GM18870 (cell line): ENCODE measurements around the gene EPHA4.

Source experiments
- ATAC-seq: cut with Tn5 transposase; IDR thresholded peaks from one replicate; pipeline ENCODE4 v1.9.1; 2021; ENCODE audit warnings: moderate library complexity; ENCODE audit not compliant: unreplicated experiment

EPHA4 gene

GRCh38 chr2:221478485-221478863 lies 93.6 kb downstream of the EPHA4 start:
- ATAC-seq: no peak

- no peak for ATAC-seq
Observed at GRCh38 chr2:221477714-221478484, 94.2 kb downstream of the EPHA4 start.

DNA sequence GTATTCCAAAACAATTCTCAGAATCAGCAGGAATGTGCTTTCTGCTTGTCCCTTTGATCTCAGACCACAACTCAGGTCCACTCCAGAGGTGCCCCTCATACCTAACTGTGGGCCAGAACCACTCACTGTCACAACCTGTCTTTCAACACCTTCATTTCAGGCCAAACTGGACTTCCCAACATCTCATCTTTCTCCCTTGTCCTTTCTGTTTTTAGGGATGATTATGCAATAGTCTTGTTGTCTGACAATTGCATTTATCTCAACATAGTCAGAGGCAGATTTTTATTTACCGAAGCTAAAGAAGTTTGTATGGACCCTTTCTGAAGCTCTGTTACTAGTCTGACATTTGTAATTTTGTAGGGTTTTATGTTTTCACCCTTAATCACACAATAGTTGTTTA lies 95.9 kb downstream of the EPHA4 start:
- ATAC-seq: no peak

- no peak for ATAC-seq
Observed at GRCh38 chr2:221473451-221473850, 98.7 kb downstream of the EPHA4 start.

- no peak for ATAC-seq
Observed at GRCh38 chr2:221468317-221468716, 103.8 kb downstream of the EPHA4 start.

DNA sequence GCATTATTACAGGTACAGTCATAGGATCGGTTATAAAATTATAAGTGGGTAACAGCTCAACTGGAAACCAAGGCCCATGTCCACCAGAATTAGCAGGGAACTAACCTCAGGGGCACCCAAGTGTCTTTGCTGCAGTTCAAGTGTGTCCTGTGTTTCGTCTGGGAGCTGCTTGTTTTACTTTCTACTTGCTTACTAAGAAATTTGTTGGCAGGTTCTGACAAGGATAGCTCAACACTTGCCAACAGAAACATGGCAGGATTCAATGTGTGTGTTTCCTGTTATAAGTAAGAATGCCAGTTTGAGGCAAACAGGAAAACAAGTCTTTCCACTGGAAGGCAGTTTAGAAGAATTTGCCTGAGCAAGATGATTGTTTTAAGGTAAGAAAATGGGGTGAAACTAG lies 104.5 kb downstream of the EPHA4 start:
- no peak for ATAC-seq

DNA sequence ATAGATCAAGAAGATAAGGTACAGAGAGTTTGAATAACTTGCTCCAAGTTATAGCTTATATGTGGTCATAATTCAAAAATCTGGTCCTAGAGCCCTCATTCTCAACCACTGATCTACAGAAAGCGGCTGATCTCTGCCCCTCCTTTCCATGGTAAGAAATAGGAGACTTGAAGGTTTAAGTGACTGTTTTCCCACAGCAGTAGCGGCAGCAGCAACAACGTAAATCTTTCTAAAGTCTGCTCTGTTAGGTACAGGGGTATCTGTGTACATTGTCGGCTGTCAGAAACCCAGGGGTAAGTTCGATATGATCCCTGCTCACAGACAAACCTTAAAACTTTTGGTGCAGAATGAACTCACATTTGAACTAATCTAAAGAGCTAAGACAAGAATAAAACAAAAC lies 105.4 kb downstream of the EPHA4 start:
- no peak for ATAC-seq

DNA sequence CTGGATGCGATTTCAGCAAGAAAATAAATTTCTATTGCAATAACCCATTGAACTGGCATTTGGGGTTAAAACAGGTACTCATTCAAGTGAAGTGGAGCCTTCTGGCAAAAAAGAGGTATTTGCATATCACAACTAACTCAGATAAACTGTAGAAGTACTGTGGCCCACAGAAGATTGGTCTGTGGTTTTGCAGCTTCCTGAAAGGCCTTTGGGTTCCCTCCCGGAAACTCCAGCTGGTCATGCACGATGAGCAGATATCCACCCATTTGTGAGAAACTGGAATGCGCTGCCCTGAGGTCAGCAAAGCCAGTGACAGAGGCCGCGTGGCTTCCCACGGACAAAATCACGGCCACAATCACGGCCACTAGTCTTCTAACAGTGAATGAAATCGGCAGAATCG lies 106.3 kb downstream of the EPHA4 start:
- peak; percentile 63 for ATAC-seq

- no peak for ATAC-seq
Observed at GRCh38 chr2:221464971-221465370, 107.1 kb downstream of the EPHA4 start.

DNA sequence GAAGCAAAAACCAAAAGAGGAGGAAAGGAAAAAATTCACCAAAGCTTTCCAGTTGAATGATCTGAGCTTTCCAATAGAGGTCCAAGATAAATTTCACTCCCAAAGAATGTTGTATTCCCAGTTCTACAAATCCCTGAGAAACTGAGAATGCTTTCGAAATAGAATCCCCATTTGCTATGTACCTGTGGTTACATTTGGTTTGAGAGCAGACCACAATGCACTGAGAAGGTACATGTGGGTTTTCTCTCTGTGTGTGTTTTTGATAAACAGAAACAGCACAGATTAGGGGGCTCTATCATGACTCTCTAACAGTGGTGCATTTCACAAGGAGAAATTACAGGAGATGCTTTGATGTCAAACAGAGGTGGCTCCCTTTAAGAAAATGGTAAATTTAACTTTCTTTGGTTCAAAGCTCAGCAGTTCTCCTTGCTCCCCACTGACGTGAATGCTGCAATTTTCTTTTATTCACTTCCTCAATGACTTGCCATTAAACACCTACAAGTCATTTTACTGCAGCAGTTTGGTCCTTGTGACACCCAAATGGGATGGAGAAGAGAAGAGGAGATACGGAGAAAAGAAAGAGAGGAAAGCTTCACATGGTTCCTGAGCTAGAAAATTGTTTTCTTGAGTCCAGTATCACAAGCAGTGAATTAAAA lies 108.7 kb downstream of the EPHA4 start:
- ATAC-seq: no peak

DNA sequence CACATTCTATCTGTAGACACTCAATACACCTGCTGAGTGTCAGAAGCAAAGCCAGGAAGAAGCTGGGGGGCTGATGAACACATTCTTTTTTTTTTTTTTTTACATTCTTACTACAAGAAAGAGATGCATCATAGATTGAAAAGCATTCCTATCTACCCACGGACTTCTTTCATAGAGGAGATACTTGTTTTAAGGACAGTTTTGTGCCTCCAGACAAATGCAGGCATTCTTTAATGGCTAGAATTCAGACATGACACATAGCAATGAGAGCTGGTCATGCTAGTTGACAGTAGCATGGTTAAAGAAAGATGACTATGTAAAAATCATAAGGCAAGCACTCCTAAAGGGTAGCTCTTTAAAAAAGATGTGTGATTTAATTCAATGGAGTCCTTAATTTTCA lies 110.2 kb downstream of the EPHA4 start:
- no peak for ATAC-seq

DNA sequence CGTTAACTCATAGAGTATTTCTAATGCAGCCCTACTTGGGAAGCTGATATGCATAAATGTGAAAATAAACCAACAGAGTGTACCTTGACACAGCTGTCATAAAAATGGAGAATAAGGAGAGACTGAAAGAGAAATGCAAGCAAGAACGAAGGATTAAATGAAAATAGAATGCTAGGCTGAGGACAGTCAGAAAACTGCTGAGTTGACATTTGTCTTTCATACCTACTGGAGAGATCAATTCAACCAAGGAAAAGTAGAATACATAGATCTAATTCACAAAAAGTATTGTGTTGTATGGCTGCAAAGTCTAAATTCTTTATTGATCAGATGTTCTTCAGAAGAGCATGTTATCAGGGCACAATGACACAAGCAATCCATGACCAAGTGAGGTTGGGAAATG lies 112.0 kb downstream of the EPHA4 start:
- ATAC-seq: no peak

GRCh38 chr2:221458578-221458977 lies 113.5 kb downstream of the EPHA4 start:
- ATAC-seq: no peak

DNA sequence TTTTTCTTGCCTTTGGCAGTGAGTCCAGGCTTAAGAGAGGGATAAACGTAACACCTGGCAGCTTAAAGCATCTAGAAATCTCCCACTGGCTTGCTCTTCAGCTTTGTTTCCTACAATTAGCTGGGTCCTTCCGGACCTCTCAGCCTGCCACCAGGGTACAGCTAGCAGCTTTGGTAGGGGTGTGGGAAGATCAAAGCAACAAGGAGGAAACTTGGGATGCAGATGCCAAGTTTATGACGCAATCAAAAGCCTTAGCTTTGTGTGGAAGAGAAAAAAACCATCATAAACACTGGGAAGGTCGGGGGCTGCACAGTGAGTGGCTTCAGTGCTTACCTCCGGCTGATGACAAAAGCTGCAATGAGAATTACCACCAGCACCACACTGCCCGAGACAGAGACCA lies 116.9 kb downstream of the EPHA4 start:
- no peak for ATAC-seq

DNA sequence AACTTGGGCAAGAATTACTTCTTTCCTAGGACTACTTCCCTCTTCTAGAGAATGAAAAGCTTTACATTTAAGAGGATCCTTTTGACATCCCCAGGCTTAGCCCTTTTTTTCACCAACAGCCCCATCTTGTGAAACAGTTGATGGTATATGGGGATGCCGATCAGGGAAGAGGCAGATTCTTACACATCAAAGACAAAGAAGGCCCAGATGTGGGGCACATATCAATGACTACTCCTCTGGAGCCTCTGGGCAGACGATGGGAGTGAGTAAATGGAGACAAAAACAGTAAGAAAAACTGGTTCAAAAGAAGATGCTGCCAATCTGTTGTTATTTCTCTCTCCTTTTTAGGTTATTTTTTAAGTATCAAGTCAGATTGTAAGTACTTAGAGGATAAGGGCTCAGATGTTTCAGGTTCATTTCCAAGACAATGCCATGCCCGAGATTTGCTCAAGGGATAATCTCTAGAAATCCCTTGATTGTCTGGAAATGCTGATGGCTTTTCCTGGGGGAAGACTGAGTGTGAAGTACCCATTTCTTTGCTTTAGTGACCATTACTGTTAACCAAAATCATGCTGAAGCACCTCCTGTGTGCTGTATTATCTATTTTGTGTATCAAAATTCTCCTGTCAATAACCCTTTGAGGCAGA lies 117.5 kb downstream of the EPHA4 start:
- ATAC-seq: no peak

DNA sequence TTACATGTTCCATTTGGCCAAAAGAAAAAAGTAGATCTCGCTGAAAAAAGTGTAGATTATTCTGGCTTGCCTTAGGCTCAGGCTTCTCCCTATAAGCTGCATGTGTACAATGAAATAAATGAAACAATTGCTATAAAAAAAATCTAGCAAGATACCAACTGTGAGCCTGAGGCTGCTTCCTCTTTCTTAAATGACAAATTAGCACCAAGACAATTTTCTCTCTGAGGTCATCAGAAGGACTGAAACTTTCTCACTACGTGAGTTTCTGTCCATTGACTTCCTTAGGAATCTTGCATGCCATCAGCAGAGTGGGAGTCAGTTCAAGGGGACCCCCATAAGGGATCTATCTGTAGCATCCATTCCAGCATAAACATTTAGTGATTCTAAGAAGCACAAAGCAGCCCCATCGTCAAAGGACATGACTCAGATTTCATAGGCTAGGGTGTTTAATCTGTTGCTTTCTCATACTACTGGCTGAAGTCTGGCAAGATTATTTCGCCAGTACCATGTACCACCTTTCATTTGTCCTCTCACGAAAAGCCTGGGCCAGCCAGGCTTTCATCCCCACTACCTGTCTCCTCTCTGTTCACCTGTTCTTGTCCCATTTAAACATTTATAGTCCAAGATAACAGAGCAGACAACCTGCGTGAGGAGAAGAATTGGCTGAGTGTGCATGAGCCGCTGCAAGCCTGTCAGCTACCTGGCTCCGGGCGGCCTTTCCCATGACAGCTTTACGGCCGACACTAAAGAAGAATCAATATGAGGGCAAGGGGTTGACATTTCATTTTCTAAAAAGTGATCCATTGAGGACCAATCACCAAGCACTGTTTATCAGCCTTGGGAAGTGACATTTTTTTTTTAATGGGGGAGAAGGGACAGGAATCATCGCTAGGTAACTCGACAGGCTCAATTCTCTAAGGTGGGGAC lies 120.0 kb downstream of the EPHA4 start:
- no peak for ATAC-seq

GRCh38 chr2:221450280-221450679 lies 121.8 kb downstream of the EPHA4 start:
- ATAC-seq: no peak

DNA sequence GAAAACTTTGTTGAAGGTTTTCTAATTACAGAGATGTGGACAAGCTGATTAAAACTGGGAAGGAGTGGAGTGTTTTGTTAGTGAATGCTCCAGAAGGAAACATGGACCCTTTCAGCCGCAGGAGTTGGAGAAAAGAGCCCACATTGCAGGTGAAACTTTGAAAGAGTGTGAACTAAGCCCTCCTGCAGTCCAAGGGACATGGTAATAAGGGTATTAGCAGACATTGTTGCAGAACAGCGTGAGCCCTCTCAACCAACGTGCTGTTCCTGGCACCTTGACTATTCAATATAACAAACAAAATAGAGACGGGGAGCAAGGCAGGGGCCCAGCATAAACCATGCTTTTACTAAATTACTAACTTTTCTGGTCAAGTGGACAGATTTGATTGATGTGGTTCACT lies 122.7 kb downstream of the EPHA4 start:
- no peak for ATAC-seq

DNA sequence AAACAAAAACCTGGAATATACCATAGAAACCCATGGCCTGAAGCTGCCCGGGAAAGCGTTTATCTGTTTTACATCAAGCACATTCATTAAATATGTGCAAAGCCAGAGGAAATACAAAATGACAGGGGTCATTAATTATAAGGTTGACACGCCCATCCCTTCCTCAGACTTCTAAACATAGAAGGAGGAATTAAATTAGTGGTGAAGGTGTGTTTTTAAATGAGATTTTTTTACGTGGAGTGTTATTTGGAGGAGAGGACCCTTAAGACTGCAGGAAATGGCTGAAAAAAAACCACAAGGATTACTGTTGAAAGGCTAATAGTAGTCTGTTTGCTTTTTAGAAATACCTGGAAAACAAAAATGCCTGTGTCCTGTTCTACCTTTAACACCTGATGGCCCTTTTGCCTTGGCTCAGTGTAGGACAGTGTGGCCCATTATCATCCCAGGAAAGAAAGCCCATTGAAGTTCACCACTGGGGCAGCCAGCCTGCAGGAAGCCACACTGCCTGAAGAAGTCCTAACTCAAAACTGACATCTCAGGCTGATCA lies 123.2 kb downstream of the EPHA4 start:
- ATAC-seq: no peak

DNA sequence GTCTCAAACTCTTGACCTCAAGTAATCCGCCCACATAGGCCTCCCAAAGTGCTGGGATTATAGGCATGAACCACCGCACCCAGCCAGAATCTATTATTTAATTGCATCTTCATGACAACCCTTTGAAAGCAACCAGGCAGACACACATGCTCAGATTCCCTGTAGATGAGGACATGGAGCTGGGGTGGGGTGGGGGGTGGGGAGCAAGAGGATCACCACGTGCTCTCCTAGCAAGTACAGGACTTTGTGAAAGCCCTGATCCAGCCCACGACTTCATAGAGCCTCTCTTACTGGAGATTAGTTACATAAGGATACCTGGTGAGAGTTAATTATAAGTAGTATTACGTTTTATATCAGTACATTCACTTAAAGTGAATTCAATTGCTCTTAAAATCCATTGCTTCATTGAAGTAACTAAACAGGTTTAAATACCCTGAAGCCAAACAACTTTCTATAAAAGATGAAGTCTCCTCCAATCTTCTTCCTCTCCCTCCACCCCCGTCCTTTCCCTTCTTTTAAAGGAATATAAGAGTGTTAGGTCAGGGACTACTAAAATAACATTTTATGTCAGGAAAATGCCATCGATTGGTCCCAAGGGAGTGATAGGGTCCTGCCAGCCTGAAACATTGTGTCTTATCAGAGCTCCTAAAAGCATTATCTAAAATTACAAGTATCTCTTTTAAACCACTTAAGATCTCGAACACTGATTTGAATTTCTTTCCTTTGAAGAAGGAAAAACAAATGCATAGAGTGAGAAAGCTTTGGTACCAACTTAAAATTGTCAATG lies 123.9 kb downstream of the EPHA4 start:
- ATAC-seq: no peak
